HEK293T (cell line): ENCODE results near the gene PELI3.

Source experiments
- ARNT ChIP-seq: fragments of 450-650 bp; IDR thresholded peaks from 2 replicates; pipeline ENCODE4 v1.6.1; 2017; ENCODE audit warnings: mild to moderate bottlenecking
- BHLHE40 ChIP-seq: fragments of 450-650 bp; IDR thresholded peaks from 2 replicates; pipeline ENCODE4 v1.6.1; 2016; ENCODE audit warnings: mild to moderate bottlenecking, moderate library complexity, borderline replicate concordance
- CTBP1 ChIP-seq: fragments of 450-650 bp; IDR thresholded peaks from 2 replicates; pipeline ENCODE4 v1.6.1; 2016; ENCODE audit warnings: borderline replicate concordance
- ELF4 ChIP-seq: fragments of 450-650 bp; IDR thresholded peaks from 2 replicates; pipeline ENCODE4 v1.6.1; 2017; ENCODE audit warnings: antibody characterized with exemption
- FOXA1 ChIP-seq: fragments of 450-650 bp; IDR thresholded peaks from 2 replicates; pipeline ENCODE4 v1.6.1; 2016; ENCODE audit warnings: mild to moderate bottlenecking
- FOXM1 ChIP-seq: fragments of 450-650 bp; IDR thresholded peaks from 2 replicates; pipeline ENCODE4 v1.6.1; 2017; ENCODE audit warnings: mild to moderate bottlenecking, borderline replicate concordance
- NFRKB ChIP-seq: fragments of 450-650 bp; IDR thresholded peaks from 2 replicates; pipeline ENCODE4 v1.6.1; 2016; ENCODE audit warnings: mild to moderate bottlenecking, moderate library complexity
- TARDBP ChIP-seq: fragments of 450-650 bp; IDR thresholded peaks from 2 replicates; pipeline ENCODE4 v1.6.1; 2016

- no peak for TF ChIP-seq CTBP1
- TF ChIP-seq ARNT: no peak
- no peak for TF ChIP-seq FOXM1
- TF ChIP-seq TARDBP: no peak
- no peak for TF ChIP-seq BHLHE40
- no peak for TF ChIP-seq ELF4
- TF ChIP-seq FOXA1: no peak
- TF ChIP-seq NFRKB: no peak
These were observed 7.2 kb downstream of the PELI3 start for GRCh38 chr11:66473608-66474515.
